H1 (cell line): ENCODE results near the gene PDE4C.

Experiments
- ASH2L ChIP-seq: fragments of 200-600, 300-600 bp; sonication (generic); IDR thresholded peaks from one replicate; pipeline ENCODE4 v1.7.1; 2017; ENCODE audit warnings: low read length
- BACH1 ChIP-seq: IDR thresholded peaks from 2 replicates; pipeline ENCODE4 v1.6.1; 2012; ENCODE audit warnings: low read length, improper control_type of control experiment
- BRCA1 ChIP-seq: IDR thresholded peaks from 2 replicates; pipeline ENCODE4 v1.6.1; 2012; ENCODE audit warnings: low read depth, low read length, improper control_type of control experiment
- CEBPB ChIP-seq: IDR thresholded peaks from 2 replicates; pipeline ENCODE4 v1.6.1; 2012; ENCODE audit warnings: low read depth, low read length
- CREB1 ChIP-seq: IDR thresholded peaks from 2 replicates; pipeline ENCODE4 v1.6.1; 2012; ENCODE audit warnings: inconsistent platforms
- CTCF ChIP-seq, 3 experiments: IDR thresholded peaks; 1 replicate in 2 of 3; 2 replicates in 1 of 3; pipeline versions ENCODE4 v1.5.1 to v1.6.1; 2011; ENCODE audit warnings: low read length in 3 of 3, mild to moderate bottlenecking in 3 of 3, inconsistent platforms in 2 of 3, low read depth in 1 of 3, moderate library complexity in 1 of 3; ENCODE audit not compliant: insufficient read depth in 1 of 3; ENCODE audit errors: control extremely low read depth in 1 of 3
- MAFK ChIP-seq: IDR thresholded peaks from 2 replicates; pipeline ENCODE4 v1.6.1; 2012; ENCODE audit warnings: low read depth, mild to moderate bottlenecking, improper control_type of control experiment, low read length
- POLR2A ChIP-seq, 2 experiments: IDR thresholded peaks; 1 replicate in 1 of 2; 2 replicates in 1 of 2; pipeline ENCODE4 v1.6.1; 2011; ENCODE audit warnings: low read depth in 2 of 2, low read length in 2 of 2, mild to moderate bottlenecking in 2 of 2; ENCODE audit errors: control extremely low read depth in 1 of 2
- POLR2AphosphoS5 ChIP-seq: IDR thresholded peaks from 2 replicates; pipeline ENCODE4 v1.6.1; 2011; ENCODE audit warnings: low read depth, low read length
- TAF1 ChIP-seq: IDR thresholded peaks from 2 replicates; pipeline ENCODE4 v1.6.1; 2011; ENCODE audit warnings: mild to moderate bottlenecking, low read depth, low read length
- ZNF274 ChIP-seq: IDR thresholded peaks from 2 replicates; pipeline ENCODE4 v1.7.0; 2012; ENCODE audit warnings: low read length, borderline replicate concordance; ENCODE audit errors: extremely low read depth
- TF ChIP-seq, protein P1 (sequence below): IDR thresholded peaks from 2 replicates; pipeline ENCODE4 v1.6.1; 2012; ENCODE audit warnings: inconsistent platforms

- TF ChIP-seq ASH2L (no peak), CEBPB (no peak), BACH1 (no peak), TAF1 (no peak), ZNF274 (no peak), CTCF (IDR thresholded peaks at IDR 0.05; ENCODE audit: control extremely low read depth in 1 of 3, insufficient read depth in 1 of 3, low read depth in 1 of 3, low read length in 3 of 3) (no peak), CREB1 (no peak), BRCA1 (no peak), POLR2A (IDR thresholded peaks at IDR 0.05; ENCODE audit: control extremely low read depth in 1 of 2, low read depth in 2 of 2, low read length in 2 of 2) (no peak), POLR2AphosphoS5 (no peak), MAFK (no peak)
- TF ChIP-seq, protein P1, sequence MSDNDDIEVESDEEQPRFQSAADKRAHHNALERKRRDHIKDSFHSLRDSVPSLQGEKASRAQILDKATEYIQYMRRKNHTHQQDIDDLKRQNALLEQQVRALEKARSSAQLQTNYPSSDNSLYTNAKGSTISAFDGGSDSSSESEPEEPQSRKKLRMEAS = no peak
These were observed 14.6 kb downstream of the PDE4C start for GRCh38 chr19:18211683-18212082.
